T-cell (primary cell): ENCODE results near the gene FGF2. TPM values are rescaled to one million over a fixed set of nuclear protein-coding genes. Genes with fewer than 3 reads are reported as not detected.
A peak's percentile ranks its signal among the peaks of the same experiment; 100 is the strongest.

Experiments used
- ATAC-seq, 4 experiments: fragments of 200-7000 bp in 3 of 4; fragments of 150-1000 bp in 1 of 4; cut with Tn5 transposase; replicated peaks in 1 of 4; 1 replicate in 3 of 4; 2 replicates in 1 of 4; pipeline ENCODE4 v1.10.0; 2021; ENCODE audit warnings: moderate library complexity in 3 of 4, mild to moderate bottlenecking in 2 of 4, moderate number of reproducible peaks in 1 of 4
- CTCF ChIA-PET, 2 donors: fragments of 300-600 bp; sonication (Branson Sonifier 250); formaldehyde crosslinking; loops; one replicate each; lab custom pipeline; 2022; ENCODE audit warnings: antibody characterized with exemption in 2 of 2; lab: Charles Lee
- POLR2A ChIA-PET, 2 donors: fragments of 300-600 bp; sonication (Branson Sonifier 250); formaldehyde crosslinking; loops; one replicate each; lab custom pipeline; 2022; ENCODE audit warnings: antibody characterized with exemption in 2 of 2; lab: Charles Lee
- DNase-seq, 35 experiments: peaks; one replicate each; pipeline versions ENCODE4 v3.0.0 to v3.0.0-alpha.2; 2013 to 2023
- H3K27ac ChIP-seq: one replicate; pipeline ENCODE4 v1.5.1; 2013; ENCODE audit warnings: low read length
- H3K27me3 ChIP-seq, 2 experiments: replicated peaks in 1 of 2; 1 replicate in 1 of 2; 2 replicates in 1 of 2; pipeline versions ENCODE4 v1.6.1 to v1.7.0; 2013; ENCODE audit warnings: low read length in 1 of 2, mixed read lengths in 1 of 2; ENCODE audit not compliant: control insufficient read depth in 2 of 2, insufficient read depth in 2 of 2; ENCODE audit errors: extremely low read depth in 1 of 2
- H3K36me3 ChIP-seq, 2 donors: 1 replicate in 1 of 2; 2 replicates in 1 of 2; pipeline versions ENCODE4 v1.6.1 to v1.7.0; 2013; ENCODE audit warnings: low read length in 1 of 2; ENCODE audit not compliant: control insufficient read depth in 2 of 2, insufficient read depth in 1 of 2; ENCODE audit errors: extremely low read depth in 1 of 2
- H3K4me1 ChIP-seq, 2 experiments: 1 replicate in 1 of 2; 2 replicates in 1 of 2; pipeline versions ENCODE4 v1.6.1 to v1.7.0; 2013; ENCODE audit warnings: low read length in 2 of 2, mixed read lengths in 1 of 2; ENCODE audit not compliant: insufficient read depth in 2 of 2, control insufficient read depth in 1 of 2; ENCODE audit errors: extremely low read depth in 1 of 2
- H3K4me3 ChIP-seq, 2 donors: 1 replicate in 1 of 2; 2 replicates in 1 of 2; pipeline versions ENCODE4 v1.5.1 to v1.7.0; 2013; ENCODE audit warnings: mild to moderate bottlenecking in 2 of 2, low read length in 1 of 2, moderate library complexity in 1 of 2; ENCODE audit not compliant: control insufficient read depth in 1 of 2; ENCODE audit errors: extremely low read depth in 1 of 2
- H3K9me3 ChIP-seq: 2 replicates; pipeline ENCODE4 v1.7.0; 2013
- H3K27ac Mint-ChIP-seq, 2 donors: one replicate each; pipeline ENCODE4 v1.8.0; 2020 to 2021; ENCODE audit warnings: mild to moderate bottlenecking in 2 of 2, mixed read lengths in 2 of 2
- H3K27me3 Mint-ChIP-seq, 2 donors: one replicate each; pipeline ENCODE4 v1.8.0; 2021 to 2022; ENCODE audit warnings: mixed read lengths in 2 of 2
- H3K36me3 Mint-ChIP-seq: one replicate; pipeline ENCODE4 v1.8.0; 2021; ENCODE audit warnings: mixed read lengths
- H3K4me1 Mint-ChIP-seq, 3 donors: one replicate each; pipeline ENCODE4 v1.8.0; 2020 to 2022; ENCODE audit warnings: mixed read lengths in 3 of 3, mild to moderate bottlenecking in 1 of 3
- H3K4me3 Mint-ChIP-seq, 3 donors: one replicate each; pipeline ENCODE4 v1.8.0; 2020 to 2022; ENCODE audit warnings: mild to moderate bottlenecking in 3 of 3, mixed read lengths in 3 of 3, moderate library complexity in 3 of 3
- H3K9me3 Mint-ChIP-seq, 3 donors: one replicate each; pipeline ENCODE4 v1.8.0; 2020 to 2022; ENCODE audit warnings: mixed read lengths in 3 of 3
- WGBS: methylation state at CpG from one replicate; pipeline ENCODE4 v1.1.5; 2013; ENCODE audit warnings: missing lambda C conversion rate; ENCODE audit not compliant: insufficient coverage; 5-methylcytosine and 5-hydroxymethylcytosine counted together
- total RNA-seq, 35 experiments: library from RNA in 6 of 35; stranded (reverse) in 6 of 35; fragments of 120-200 nt in 1 of 35; gene quantifications; one replicate each; pipeline versions ENCODE4 v1.2.1 to v1.2.4 and lab custom pipeline; 2013 to 2026

Gene FGF2
- total RNA-seq, 5 donors from 2014 or later (not counting 1 experiment from before 2014, with no cell fraction given): 0.13 to 0.23 (median 0.20) TPM; not detected in 2

- no peaks in the 10 kb centered on the region for H3K36me3 ChIP-seq
- H3K27me3 ChIP-seq: peaks cover 29 to 32% of the 10 kb centered on the region in 2 experiments
- no peaks in the 10 kb centered on the region for H3K36me3 Mint-ChIP-seq
- peak overlapping the region; percentile 69 to 81 (median 76) for H3K4me3 Mint-ChIP-seq
- ChIA-PET POLR2A (interaction anchor here in 1 of 2 donors (0.5 kb wide), 1 partner anchor 158 kb away, joined by 5 read pairs; no protein-coding TSS in a partner anchor), CTCF (no interaction called here)
- ATAC-seq: peak; percentile 24 to 56 (median 46)
- DNase-seq: peak in 8 of 35 experiments; percentile 1 to 24 (median 5)
- H3K27ac Mint-ChIP-seq: no peak overlapping the region
- no peak overlapping the region for H3K27ac ChIP-seq
- no peaks in the 10 kb centered on the region for H3K9me3 ChIP-seq
- H3K9me3 Mint-ChIP-seq: no peaks in the 10 kb centered on the region
- peaks cover 0 to 17% of the 10 kb centered on the region in 2 experiments for H3K4me1 ChIP-seq
- H3K4me1 Mint-ChIP-seq: peaks cover 13 to 24% (median 18%) of the 10 kb centered on the region in 3 donors
- H3K4me3 ChIP-seq: peak overlapping the region; percentile 59 to 88
- H3K27me3 Mint-ChIP-seq: peaks cover 68 to 71% of the 10 kb centered on the region in 2 donors
- 0% methylated on average over 52 of the region's 57 CpGs for WGBS
These were observed 737 bp downstream of the FGF2 start for GRCh38 chr4:122827258-122827878.

GRCh38 chr4:122827879-122828601 is 1.4 kb downstream of the FGF2 start:
- Mint-ChIP-seq H3K27ac (peak overlapping the region in 1 of 2 donors; percentile 33), H3K27me3 (peaks cover 73 to 74% of the 10 kb centered on the region in 2 donors), H3K36me3 (no peaks in the 10 kb centered on the region), H3K4me3 (peak overlapping the region; percentile 69 to 81 (median 76)), H3K9me3 (no peaks in the 10 kb centered on the region), H3K4me1 (peaks cover 13 to 24% (median 18%) of the 10 kb centered on the region in 3 donors)
- H3K27ac ChIP-seq: no peak overlapping the region
- H3K27me3 ChIP-seq: peaks cover 29 to 30% of the 10 kb centered on the region in 2 experiments
- POLR2A ChIA-PET: no interaction called here
- H3K36me3 ChIP-seq: no peaks in the 10 kb centered on the region
- 6% methylated on average over 8 of the region's 10 CpGs for WGBS
- CTCF ChIA-PET: no interaction called here
- ATAC-seq (peak; percentile 67 to 88 (median 78)), DNase-seq (peak in 22 of 35 experiments; percentile 3 to 58 (median 12))
- H3K4me3 ChIP-seq: peak overlapping the region; percentile 59 to 88
- peaks cover 0 to 17% of the 10 kb centered on the region in 2 experiments for H3K4me1 ChIP-seq
- no peaks in the 10 kb centered on the region for H3K9me3 ChIP-seq

- ChIA-PET POLR2A (no interaction called here), CTCF (no interaction called here)
- no peak overlapping the region for H3K4me3 Mint-ChIP-seq
- H3K27ac Mint-ChIP-seq: no peak overlapping the region
- Histone ChIP-seq H3K4me3 (no peak overlapping the region), H3K4me1 (peaks cover 0 to 17% of the 10 kb centered on the region in 2 experiments), H3K27me3 (peaks cover 24 to 29% of the 10 kb centered on the region in 2 experiments), H3K27ac (no peak overlapping the region), H3K36me3 (no peaks in the 10 kb centered on the region), H3K9me3 (no peaks in the 10 kb centered on the region)
- peaks cover 51 to 53% of the 10 kb centered on the region in 2 donors for H3K27me3 Mint-ChIP-seq
- no peaks in the 10 kb centered on the region for H3K9me3 Mint-ChIP-seq
- no peaks in the 10 kb centered on the region for H3K36me3 Mint-ChIP-seq
- peaks cover 10 to 17% (median 14%) of the 10 kb centered on the region in 3 donors for H3K4me1 Mint-ChIP-seq
- DNase-seq (no peak), ATAC-seq (no peak)
- 85% methylated on average over 2 of the region's 5 CpGs for WGBS
These were observed 3.9 kb downstream of the FGF2 start for GRCh38 chr4:122830426-122831095.

- no peak overlapping the region for H3K27ac Mint-ChIP-seq
- H3K36me3 Mint-ChIP-seq: no peaks in the 10 kb centered on the region
- peaks cover 0 to 15% of the 10 kb centered on the region in 2 experiments for H3K4me1 ChIP-seq
- ATAC-seq (no peak), DNase-seq (no peak)
- no peaks in the 10 kb centered on the region for H3K36me3 ChIP-seq
- H3K4me3 Mint-ChIP-seq: no peak overlapping the region
- H3K27me3 Mint-ChIP-seq: peaks cover 44 to 46% of the 10 kb centered on the region in 2 donors
- ChIA-PET POLR2A (no interaction called here), CTCF (interaction anchor here in 1 of 2 donors (0.6 kb wide), 1 partner anchor 348 kb away, joined by 3 read pairs; no protein-coding TSS in a partner anchor)
- H3K9me3 ChIP-seq: no peaks in the 10 kb centered on the region
- peaks cover 10 to 13% (median 12%) of the 10 kb centered on the region in 3 donors for H3K4me1 Mint-ChIP-seq
- no peak overlapping the region for H3K4me3 ChIP-seq
- peaks cover 20 to 27% of the 10 kb centered on the region in 2 experiments for H3K27me3 ChIP-seq
- no peak overlapping the region for H3K27ac ChIP-seq
- H3K9me3 Mint-ChIP-seq: no peaks in the 10 kb centered on the region
- 83% methylated on average over 1 of the region's 6 CpGs for WGBS
These were observed 5.0 kb downstream of the FGF2 start for GRCh38 chr4:122831515-122832196.

- Histone ChIP-seq H3K27me3 (peaks cover 18 to 20% of the 10 kb centered on the region in 2 experiments), H3K4me1 (peaks cover 0 to 8% of the 10 kb centered on the region in 2 experiments), H3K9me3 (no peaks in the 10 kb centered on the region), H3K4me3 (no peak overlapping the region), H3K27ac (no peak overlapping the region), H3K36me3 (no peaks in the 10 kb centered on the region)
- Mint-ChIP-seq H3K27me3 (peaks cover 43 to 44% of the 10 kb centered on the region in 2 donors), H3K36me3 (no peaks in the 10 kb centered on the region), H3K27ac (no peak overlapping the region), H3K4me3 (no peak overlapping the region), H3K9me3 (no peaks in the 10 kb centered on the region), H3K4me1 (peaks cover 8% of the 10 kb centered on the region in 3 donors)
- ChIA-PET CTCF (no interaction called here), POLR2A (no interaction called here)
- DNase-seq (no peak), ATAC-seq (no peak)
- WGBS: no CpG with 5 or more reads among the region's 1 CpG
These were observed 6.1 kb downstream of the FGF2 start for GRCh38 chr4:122832732-122833131.
